IMR-90 (cell line): ENCODE results near the gene SNRNP200. TPM values are rescaled to one million over a fixed set of nuclear protein-coding genes. Genes with fewer than 3 reads are reported as not detected.

Experiments
- ATAC-seq: fragments of 200-7000 bp; cut with Tn5 transposase; 2 replicates; pipeline ENCODE4 v1.9.1; 2020; ENCODE audit warnings: low read depth, mild to moderate bottlenecking, moderate library complexity
- BruUV-seq: library from RNA; stranded (reverse); fragments of 400-500 nt; replicated peaks from 2 replicates; lab custom pipeline; 2021; lab: Mats Ljungman, UMichigan
- CTCF ChIA-PET: fragments of 300-600 bp; formaldehyde crosslinking; extraction: SDS; loops from one replicate; lab custom pipeline; 2021; ENCODE audit warnings: antibody characterized with exemption; lab: Yijun Ruan, JAX
- POLR2A ChIA-PET: fragments of 300-600 bp; sonication (Branson Sonifier 250); formaldehyde crosslinking; loops from one replicate; lab custom pipeline; 2022; ENCODE audit warnings: antibody characterized with exemption; ENCODE audit not compliant: unreplicated experiment; lab: Charles Lee
- DNase-seq: peaks from one replicate; pipeline ENCODE4 v3.0.0; 2013
- H2AFZ ChIP-seq: replicated peaks from 2 replicates; pipeline ENCODE3; 2013; ENCODE audit warnings: low read length, mild to moderate bottlenecking; ENCODE audit not compliant: poor library complexity
- H2AK5ac ChIP-seq: 2 replicates; pipeline ENCODE4 v1.6.1; 2013; ENCODE audit warnings: low read depth, low read length, inconsistent platforms
- H2AK9ac ChIP-seq: replicated peaks from 2 replicates; pipeline ENCODE3; 2013; ENCODE audit warnings: mild to moderate bottlenecking, low read depth, low read length, moderate library complexity; ENCODE audit not compliant: poor library complexity
- H2BK120ac ChIP-seq: 2 replicates; pipeline ENCODE4 v1.6.1; 2013; ENCODE audit warnings: low read depth, low read length, inconsistent platforms
- H2BK15ac ChIP-seq: 3 replicates; pipeline ENCODE4 v1.6.1; 2013; ENCODE audit warnings: low read depth, low read length, inconsistent platforms
- H2BK20ac ChIP-seq: 2 replicates; pipeline ENCODE4 v1.6.1; 2013; ENCODE audit warnings: low read depth, mild to moderate bottlenecking, inconsistent platforms, low read length, moderate library complexity
- H2BK5ac ChIP-seq: 2 replicates; pipeline ENCODE4 v1.6.1; 2013; ENCODE audit warnings: mild to moderate bottlenecking, low read depth, low read length, inconsistent platforms; ENCODE audit not compliant: poor library complexity, severe bottlenecking
- H3K14ac ChIP-seq: replicated peaks from 2 replicates; pipeline ENCODE4 v1.6.1; 2013; ENCODE audit warnings: low read depth, low read length, inconsistent platforms
- H3K18ac ChIP-seq: 2 replicates; pipeline ENCODE4 v1.6.1; 2013; ENCODE audit warnings: low read depth, low read length, control low read depth
- H3K23ac ChIP-seq: 2 replicates; pipeline ENCODE4 v1.6.1; 2013; ENCODE audit warnings: low read depth, low read length, inconsistent platforms
- H3K27ac ChIP-seq: 2 replicates; pipeline ENCODE4 v1.5.1; 2013; ENCODE audit warnings: mild to moderate bottlenecking, control low read depth, low read length; ENCODE audit not compliant: insufficient read depth
- H3K27me3 ChIP-seq: 2 replicates; pipeline ENCODE4 v1.6.1; 2013; ENCODE audit warnings: low read length; ENCODE audit not compliant: control insufficient read depth, insufficient read depth
- H3K36me3 ChIP-seq: 2 replicates; pipeline ENCODE4 v1.6.1; 2013; ENCODE audit warnings: low read length, mixed read lengths; ENCODE audit not compliant: control insufficient read depth, insufficient read depth
- H3K4ac ChIP-seq: 2 replicates; pipeline ENCODE4 v1.6.1; 2013; ENCODE audit warnings: low read depth, low read length, inconsistent platforms
- H3K4me1 ChIP-seq: 2 replicates; pipeline ENCODE4 v1.6.1; 2013; ENCODE audit warnings: low read length, mixed read lengths; ENCODE audit not compliant: control insufficient read depth, insufficient read depth
- H3K4me2 ChIP-seq: 2 replicates; pipeline ENCODE4 v1.6.1; 2013; ENCODE audit warnings: low read depth, mild to moderate bottlenecking, control low read depth, low read length, moderate library complexity
- H3K4me3 ChIP-seq: 2 replicates; pipeline ENCODE4 v1.5.1; 2013; ENCODE audit warnings: low read depth, mild to moderate bottlenecking, control low read depth, low read length, moderate library complexity; ENCODE audit not compliant: insufficient read depth
- H3K56ac ChIP-seq: 2 replicates; pipeline ENCODE4 v1.6.1; 2013; ENCODE audit warnings: low read length, inconsistent platforms; ENCODE audit not compliant: insufficient read depth; ENCODE audit errors: extremely low read depth
- H3K79me1 ChIP-seq, 2 experiments: 2 replicates each; pipeline ENCODE4 v1.6.1; 2013; ENCODE audit warnings: low read length in 2 of 2, inconsistent platforms in 1 of 2, low read depth in 1 of 2
- H3K9ac ChIP-seq: 2 replicates; pipeline ENCODE4 v1.6.1; 2013; ENCODE audit warnings: low read depth, low read length, control low read depth
- H3K9me1 ChIP-seq: 2 replicates; pipeline ENCODE4 v1.6.1; 2013; ENCODE audit warnings: low read length, inconsistent platforms; ENCODE audit not compliant: insufficient read depth
- H3K9me3 ChIP-seq: 2 replicates; pipeline ENCODE4 v1.6.1; 2013; ENCODE audit warnings: low read length; ENCODE audit not compliant: control insufficient read depth, insufficient read depth
- H4K20me1 ChIP-seq: 2 replicates; pipeline ENCODE4 v1.6.1; 2013; ENCODE audit warnings: low read length, inconsistent platforms; ENCODE audit not compliant: insufficient read depth
- H4K5ac ChIP-seq: 2 replicates; pipeline ENCODE4 v1.6.1; 2013; ENCODE audit warnings: mild to moderate bottlenecking, low read depth, low read length, control low read depth
- H4K8ac ChIP-seq, 2 experiments: 2 replicates each; pipeline ENCODE4 v1.6.1; 2013; ENCODE audit warnings: low read depth in 2 of 2, low read length in 2 of 2, control low read depth in 1 of 2, inconsistent platforms in 1 of 2
- H4K91ac ChIP-seq: 2 replicates; pipeline ENCODE4 v1.6.1; 2013; ENCODE audit warnings: low read depth, low read length, inconsistent platforms; ENCODE audit not compliant: insufficient read depth
- BHLHE40 ChIP-seq: fragments of 150-350 bp; IDR thresholded peaks from 2 replicates; pipeline ENCODE4 v1.6.1; 2016; ENCODE audit warnings: mild to moderate bottlenecking, low read depth, low read length
- CEBPB ChIP-seq: IDR thresholded peaks from 2 replicates; pipeline ENCODE4 v1.6.1; 2012; ENCODE audit warnings: low read depth, low read length, improper control_type of control experiment
- CHD1 ChIP-seq: IDR thresholded peaks from 2 replicates; pipeline ENCODE4 v1.6.1; 2012; ENCODE audit warnings: low read depth, low read length, improper control_type of control experiment
- CTCF ChIP-seq: conservative IDR thresholded peaks from 2 replicates; pipeline ENCODE4 v1.5.1; 2012; ENCODE audit warnings: mild to moderate bottlenecking, low read depth, low read length, improper control_type of control experiment
- FOS ChIP-seq: fragments of 150-350 bp; IDR thresholded peaks from 2 replicates; pipeline ENCODE4 v1.6.1; 2016; ENCODE audit warnings: low read depth, low read length
- MAFK ChIP-seq: IDR thresholded peaks from 2 replicates; pipeline ENCODE4 v1.6.1; 2012; ENCODE audit warnings: low read depth, low read length, improper control_type of control experiment
- MAZ ChIP-seq: IDR thresholded peaks from 2 replicates; pipeline ENCODE4 v1.6.1; 2012; ENCODE audit warnings: low read depth, mild to moderate bottlenecking, low read length, improper control_type of control experiment, moderate library complexity, borderline replicate concordance
- MXI1 ChIP-seq: IDR thresholded peaks from 2 replicates; pipeline ENCODE4 v1.6.1; 2012; ENCODE audit warnings: low read depth, mild to moderate bottlenecking, low read length, moderate library complexity, borderline replicate concordance
- NFE2L2 ChIP-seq: fragments of 150-350 bp; IDR thresholded peaks from 2 replicates; pipeline ENCODE4 v1.6.1; 2016; ENCODE audit warnings: low read depth, mild to moderate bottlenecking, low read length
- POLR2A ChIP-seq: IDR thresholded peaks from 2 replicates; pipeline ENCODE4 v1.6.1; 2012; ENCODE audit warnings: mild to moderate bottlenecking, low read depth, low read length
- RAD21 ChIP-seq: IDR thresholded peaks from 2 replicates; pipeline ENCODE4 v1.6.1; 2012; ENCODE audit warnings: low read length, improper control_type of control experiment
- RCOR1 ChIP-seq: IDR thresholded peaks from 2 replicates; pipeline ENCODE4 v1.6.1; 2012; ENCODE audit warnings: mild to moderate bottlenecking, low read length, improper control_type of control experiment; ENCODE audit not compliant: insufficient replicate concordance
- RFX5 ChIP-seq: IDR thresholded peaks from 2 replicates; pipeline ENCODE4 v1.8.0; 2012; ENCODE audit warnings: low read depth, mild to moderate bottlenecking, low read length, moderate library complexity
- SMC3 ChIP-seq: fragments of 150-350 bp; IDR thresholded peaks from 2 replicates; pipeline ENCODE4 v1.6.1; 2016; ENCODE audit warnings: low read depth, mild to moderate bottlenecking, antibody characterized with exemption, low read length, moderate library complexity
- USF2 ChIP-seq: fragments of 150-350 bp; IDR thresholded peaks from 2 replicates; pipeline ENCODE4 v1.6.1; 2017; ENCODE audit warnings: mild to moderate bottlenecking, antibody characterized with exemption, low read length, low read depth
- WGBS, 2 experiments: methylation state at CpG; one replicate each; pipeline versions ENCODE4 v1.1.5 to v1.1.7; 2013; ENCODE audit warnings: missing lambda C conversion rate in 2 of 2; ENCODE audit not compliant: insufficient read length in 1 of 2; ENCODE audit errors: extremely low coverage in 2 of 2; 5-methylcytosine and 5-hydroxymethylcytosine counted together
- dilution Hi-C: fragments of 300-500 bp; cut with HindIII; formaldehyde crosslinking; loops from one replicate; pipeline ENCODE4 v1.14.3; 2018; ENCODE audit warnings: low sequenced_read_pairs; ENCODE audit not compliant: unreplicated experiment
- in situ Hi-C: fragments of 300-500 bp; cut with MboI; formaldehyde crosslinking; loops from 3 replicates; pipeline ENCODE4 v1.14.3; 2019; ENCODE audit warnings: low sequenced_read_pairs, inconsistent platforms, mixed read lengths
- intact Hi-C: fragments of 100-400 bp; cut with micrococcal nuclease; formaldehyde crosslinking; loops from 2 replicates; pipeline ENCODE4 v1.10.0; 2022
- polyA plus RNA-seq, 3 experiments: library from polyadenylated mRNA; depleted of rRNA; stranded (reverse); fragments of >200 nt; gene quantifications; 2 replicates each; pipeline ENCODE4 v1.2.3, GENCODE V29; 2012; ENCODE audit warnings: low replicate concordance in 1 of 3
- total RNA-seq: library from RNA; depleted of rRNA; stranded (reverse); fragments of >200 nt; gene quantifications from 2 replicates; pipeline ENCODE4 v1.2.3, GENCODE V29; 2012

SNRNP200 gene
- total and polyA plus RNA-seq, 2 of the 4 experiments (the other 2 are of a cell fraction): 44.1 to 108 TPM

DNA sequence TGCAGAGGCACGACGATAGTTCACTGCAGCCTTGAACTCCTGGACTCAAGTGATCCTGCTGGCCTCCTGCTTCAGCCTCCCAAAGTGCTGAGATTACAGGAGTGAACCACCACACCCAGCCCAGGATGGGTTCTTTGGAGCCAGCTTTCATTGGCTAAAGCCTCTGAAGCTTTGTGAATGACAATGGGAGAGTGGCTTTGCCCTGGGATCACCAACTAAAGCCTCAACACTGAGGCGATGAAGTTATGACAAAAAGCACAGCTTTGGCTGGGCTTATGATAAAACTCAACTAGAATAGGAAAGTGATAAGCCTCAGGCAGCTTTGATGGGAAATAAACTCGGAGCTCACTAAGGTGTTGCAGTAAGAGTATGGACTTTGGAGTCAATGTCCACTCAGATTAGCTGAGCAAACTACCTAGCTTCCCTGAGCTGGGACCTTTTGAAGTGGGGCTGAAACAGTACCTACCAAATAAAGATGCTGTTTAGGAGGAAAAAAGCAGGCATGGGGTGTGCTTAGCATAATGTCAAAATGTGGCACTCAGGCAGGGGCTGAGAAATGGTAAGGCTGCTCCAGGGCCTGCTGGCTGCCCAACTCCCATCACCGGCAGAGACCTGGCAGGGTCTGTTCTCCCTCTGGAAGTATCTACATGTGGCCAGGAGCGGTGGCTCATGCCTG lies 43.9 kb downstream of the SNRNP200 start:
- Histone ChIP-seq H3K4me2 (no peak overlapping the region), H3K4ac (peak overlapping the region; percentile 76), H3K56ac (no peak overlapping the region), H4K5ac (no peak overlapping the region), H4K91ac (no peak overlapping the region), H3K27me3 (no peaks in the 10 kb centered on the region), H2BK120ac (peak overlapping the region; percentile 62; the same call in 1 of the 2 replicates), H3K9me1 (peaks cover 30% of the 10 kb centered on the region), H2AK5ac (peak overlapping the region; percentile 24; the same call in 1 of the 2 replicates), H3K9ac (no peak overlapping the region), H3K14ac (no peak overlapping the region), H3K18ac (no peak overlapping the region), H3K27ac (peak overlapping the region; percentile 52; the same call in 1 of the 2 replicates), H4K8ac (peak overlapping the region in 1 of 2 experiments; percentile 48; a peak in 1 of 4 replicates), H3K4me3 (no peak overlapping the region), H3K9me3 (no peaks in the 10 kb centered on the region), H2BK5ac (peak overlapping the region; percentile 9), H2AFZ (no peak overlapping the region), H3K79me1 (peaks cover 37 to 76% of the 10 kb centered on the region in 2 experiments), H3K23ac (peak overlapping the region; percentile 1; the same call in 1 of the 2 replicates), H4K20me1 (peaks cover 63% of the 10 kb centered on the region), H2BK15ac (no peak overlapping the region), H2AK9ac (no peak overlapping the region), H3K4me1 (peaks cover 26% of the 10 kb centered on the region), H2BK20ac (no peak overlapping the region), H3K36me3 (peaks cover 5% of the 10 kb centered on the region)
- DNase-seq: no peak
- dilution Hi-C loops (no loop called here), in situ Hi-C loops (loop anchor here (10.0 to 25.0 kb wide), 2 partner anchors 127 to 249 kb away; partner anchors contain the start of gene ASTL), intact Hi-C loops (no loop called here)
- ChIA-PET CTCF (interaction anchor here (1.0 to 1.7 kb wide), 4 partner anchors 87 to 269 kb away, joined by 4 to 7 read pairs (median 5); no protein-coding TSS in a partner anchor), POLR2A (no interaction called here)
- no peak for ATAC-seq
- 100% methylated on average over 3 of the region's 6 CpGs; no CpG with 5 or more reads in 1 of the 2 experiments for WGBS, 2 experiments
- BruUV-seq: no TSS peak
- TF ChIP-seq MXI1 (no peak), FOS (no peak), CEBPB (no peak), RAD21 (no peak), CHD1 (no peak), POLR2A (no peak), RFX5 (no peak), BHLHE40 (no peak), CTCF (no peak), NFE2L2 (no peak), RCOR1 (no peak), SMC3 (no peak), MAZ (no peak), USF2 (no peak), MAFK (no peak)
